Measurements from ENCODE around the gene DAAM2.

GRCh38 chr6:39819228-39819627, 27.1 kb downstream of the DAAM2 start:
- TF ChIP-seq POLR2A (IDR thresholded peaks at IDR 0.05; ENCODE audit: low read length) (no peak), GATA1 (IDR thresholded peaks at IDR 0.05; ENCODE audit: low read depth, low read length) (no peak)
